ENCODE results near the gene SLC35F1.

SLC35F1 gene

DNA sequence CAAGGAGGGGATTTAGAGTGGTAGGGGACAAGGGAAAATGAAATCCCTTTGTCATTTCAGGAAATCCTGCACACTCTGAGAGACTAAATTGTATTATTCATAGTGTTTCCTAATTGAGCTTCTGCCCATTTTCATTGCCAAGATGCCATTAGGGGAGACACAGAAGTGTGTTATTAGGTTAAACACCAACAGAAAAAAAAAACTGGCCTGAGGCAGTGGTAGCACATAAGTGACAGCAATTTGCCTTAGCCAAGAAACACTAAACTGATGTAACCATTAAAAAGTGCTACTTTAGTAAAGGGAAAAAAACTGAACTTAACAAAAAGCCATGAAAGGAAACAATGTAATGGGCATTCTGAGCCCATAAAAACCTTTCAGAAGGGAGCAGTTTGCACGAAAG is 370.6 kb downstream of the SLC35F1 start:
- ATAC-seq (no peak), DNase-seq (no peak)

DNA sequence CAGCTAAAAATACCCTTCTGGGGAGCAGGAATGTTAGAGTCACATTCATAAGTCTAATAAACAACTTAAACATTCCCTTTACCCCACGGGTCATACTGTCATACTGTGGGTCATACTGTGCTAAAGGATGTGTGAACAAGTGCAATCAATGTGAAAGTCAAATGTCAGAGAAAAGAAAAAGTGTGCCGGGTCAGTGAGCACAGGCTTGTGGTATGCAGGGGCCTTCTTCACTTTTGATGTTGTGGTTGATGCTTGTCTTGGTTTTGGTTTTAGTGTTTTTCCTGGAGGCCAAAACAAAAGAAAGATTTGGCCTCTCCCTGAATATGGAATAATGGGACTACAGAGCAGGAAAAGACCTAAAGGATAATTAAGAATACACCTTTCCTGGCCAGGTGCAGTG is 373.1 kb downstream of the SLC35F1 start:
- ATAC-seq: peak; percentile 35

DNA sequence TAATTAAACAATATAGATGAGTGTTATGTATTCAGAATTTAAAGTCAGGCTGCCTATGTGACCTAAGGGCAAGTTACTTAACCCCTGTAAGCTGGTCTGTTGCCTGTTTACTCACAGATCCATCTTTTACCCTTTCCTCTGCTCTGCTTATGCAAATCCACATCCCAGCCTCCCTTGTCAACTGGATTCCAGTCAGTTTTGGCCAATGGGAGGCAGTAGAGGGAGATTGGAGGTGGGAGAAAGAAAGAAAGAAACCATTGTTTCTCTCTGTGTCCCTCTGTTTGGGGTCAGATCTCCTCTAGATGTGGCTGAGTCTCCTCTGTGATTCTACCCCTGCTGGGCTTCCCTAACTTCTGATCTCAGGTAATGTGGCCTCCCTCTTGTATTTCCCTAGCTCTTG is 374.2 kb downstream of the SLC35F1 start:
- ATAC-seq (no peak), DNase-seq (no peak)

More for the DNA sequence above, 373.1 kb downstream of the SLC35F1 start:
- no peak for DNase-seq

DNA sequence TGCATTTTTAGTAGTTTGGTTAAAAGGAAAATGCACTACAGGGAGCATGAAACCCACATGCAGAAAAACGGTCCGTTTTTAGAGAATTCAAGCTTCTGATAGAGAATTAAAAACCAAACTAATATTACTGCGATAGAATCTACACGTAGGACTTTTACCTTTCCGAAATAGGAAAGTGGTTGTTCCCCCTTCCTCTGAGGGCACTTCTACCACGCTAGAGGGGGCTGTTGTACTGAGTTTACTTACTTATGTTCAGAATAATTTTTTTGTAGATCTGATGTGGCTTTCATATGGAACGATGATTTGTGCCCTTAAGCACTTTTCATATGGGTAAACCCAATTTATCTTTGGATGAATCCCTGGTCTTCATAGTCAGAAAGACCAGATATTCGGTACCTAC is 376.7 kb downstream of the SLC35F1 start:
- DNase-seq: peak; percentile 21
- ATAC-seq: no peak

DNA sequence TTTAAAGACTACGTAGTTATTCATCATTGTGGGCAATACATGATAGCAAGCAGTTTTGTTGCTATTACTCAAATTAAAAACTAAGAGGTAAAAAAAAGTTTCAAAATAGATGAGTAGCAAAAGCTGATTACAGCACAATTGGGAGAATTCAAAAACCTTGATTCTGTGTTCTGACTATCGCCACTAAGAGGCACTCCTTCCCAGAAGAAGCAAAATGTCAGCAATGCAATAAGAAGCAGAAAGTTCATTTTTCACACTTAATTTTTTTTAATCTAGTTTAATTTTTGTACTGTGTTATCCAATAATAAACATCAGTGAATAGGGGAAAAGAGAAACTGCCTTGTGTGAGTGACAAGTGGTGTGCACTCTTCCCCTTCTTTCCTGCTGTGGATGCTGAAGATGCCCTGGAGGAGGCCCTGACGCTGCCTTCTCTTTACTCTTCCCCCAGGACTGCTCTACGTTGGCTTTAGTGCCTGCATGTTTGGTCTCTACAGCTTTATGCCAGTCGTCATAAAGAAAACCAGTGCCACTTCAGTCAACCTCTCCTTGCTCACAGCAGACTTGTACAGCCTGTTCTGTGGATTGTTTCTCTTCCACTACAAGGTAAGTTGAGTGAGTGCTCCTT is 377.8 kb downstream of the SLC35F1 start:
- no peak for ATAC-seq
- no peak for DNase-seq

DNA sequence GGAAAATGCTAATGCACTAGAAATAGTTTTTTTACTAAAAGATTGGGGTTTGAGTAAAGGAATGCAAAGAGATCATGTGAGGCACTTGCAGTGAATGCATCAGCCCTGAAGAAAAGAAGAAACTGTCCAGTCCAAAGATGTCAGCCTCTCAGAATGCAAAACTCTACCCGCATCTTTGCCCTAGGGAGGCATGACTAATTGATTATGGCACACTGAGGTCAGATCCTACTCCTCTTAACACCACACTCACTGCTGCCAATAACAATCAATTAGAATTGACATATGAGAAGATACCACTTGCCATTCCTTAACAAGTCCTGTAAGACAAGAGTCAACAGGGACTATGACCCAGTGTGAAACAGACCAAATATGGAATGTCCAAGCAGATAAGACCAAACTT is 378.7 kb downstream of the SLC35F1 start:
- DNase-seq: no peak
- no peak for ATAC-seq

DNA sequence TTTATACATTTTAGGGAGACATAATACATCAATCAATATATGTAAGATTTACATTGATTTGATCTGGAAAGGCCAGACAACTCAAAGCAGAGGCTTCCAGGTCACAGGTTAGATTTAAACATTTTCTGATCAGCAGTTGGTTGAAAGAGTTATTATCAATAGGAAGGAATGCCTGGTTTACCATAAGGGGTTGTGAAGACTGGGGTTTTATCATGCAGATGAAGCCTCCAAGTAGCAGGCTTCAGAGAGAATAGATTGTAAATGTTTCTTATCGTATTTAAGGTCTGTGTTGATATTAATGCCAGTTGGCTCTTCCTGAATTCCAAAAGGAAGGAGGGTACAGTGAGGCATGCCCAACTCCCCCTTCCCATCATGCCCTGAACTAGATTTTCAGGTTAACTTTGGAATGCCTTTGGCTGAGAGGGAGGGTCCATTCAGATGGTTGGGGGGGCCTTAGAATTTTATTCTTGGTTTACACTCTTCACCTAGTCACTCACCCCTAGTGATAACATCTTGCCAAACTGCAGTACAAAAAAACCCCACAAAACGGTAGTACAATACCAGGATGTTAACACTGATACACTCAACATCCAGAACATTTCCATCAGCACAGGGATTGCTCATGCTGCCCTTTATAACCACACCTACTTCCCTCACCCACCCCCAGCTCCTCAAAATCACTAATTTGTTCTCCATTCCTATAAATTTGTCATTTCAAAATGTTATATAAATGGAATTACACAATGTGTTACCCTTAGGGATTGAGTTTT is 381.5 kb downstream of the SLC35F1 start:
- no peak for DNase-seq
- ATAC-seq: peak; percentile 33

DNA sequence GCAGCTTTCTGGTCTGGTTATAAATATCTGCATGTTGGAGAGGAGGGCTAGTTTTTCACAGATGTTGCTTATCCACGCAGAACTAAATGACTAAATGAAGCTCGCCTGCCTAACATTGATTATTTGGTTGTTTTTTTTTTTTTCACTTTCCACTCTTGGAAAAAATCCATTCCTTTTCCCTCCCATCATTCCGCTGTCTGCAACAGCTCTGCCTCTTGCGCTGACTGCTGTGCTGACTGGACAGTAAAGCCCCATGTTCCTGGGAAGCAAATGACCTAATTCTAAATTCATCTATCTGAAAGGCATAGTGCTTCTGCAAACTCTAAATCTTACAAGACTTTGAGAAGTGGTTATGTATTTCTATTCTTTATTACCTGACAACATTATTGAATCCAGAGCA is 385.5 kb downstream of the SLC35F1 start:
- ATAC-seq: no peak
- DNase-seq: no peak

DNA sequence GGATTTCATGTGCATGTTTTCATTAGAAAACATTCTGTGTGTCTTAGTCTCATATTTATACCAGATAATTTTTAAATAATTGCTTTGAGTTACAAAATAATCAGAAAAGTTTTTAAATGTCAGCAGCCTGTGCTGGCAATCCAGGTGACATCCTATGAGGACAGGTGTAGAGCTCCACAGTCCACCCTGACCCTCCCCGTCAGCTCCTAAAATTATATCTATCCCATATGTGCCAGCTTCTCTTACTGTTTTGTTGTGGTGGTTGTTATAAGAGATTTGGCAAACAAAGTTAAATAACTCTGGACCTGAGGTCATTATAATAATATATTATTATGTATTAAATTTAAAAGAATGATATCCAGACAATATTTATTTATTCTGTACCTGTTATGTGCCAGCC is 387.8 kb downstream of the SLC35F1 start:
- DNase-seq: no peak
- no peak for ATAC-seq

DNA sequence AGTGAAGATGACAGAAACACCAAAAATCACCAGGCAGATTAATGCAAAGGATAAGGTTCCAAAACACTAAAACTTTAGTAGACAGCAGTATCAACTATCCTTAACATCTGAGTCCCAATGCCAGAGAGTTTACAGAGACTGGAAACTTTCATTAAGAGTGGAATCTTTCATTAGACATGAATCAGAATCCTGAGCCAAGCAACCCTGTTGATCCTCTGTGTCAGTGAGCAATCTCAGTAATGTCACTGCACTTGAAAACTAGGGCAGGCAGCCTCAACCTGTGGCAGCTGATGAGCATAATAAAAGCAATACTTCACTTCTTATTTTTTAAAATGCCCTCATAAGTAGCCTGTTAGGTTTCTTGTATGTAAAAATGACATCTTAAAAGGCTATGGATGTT is 388.3 kb downstream of the SLC35F1 start:
- ATAC-seq (no peak), DNase-seq (no peak)

DNA sequence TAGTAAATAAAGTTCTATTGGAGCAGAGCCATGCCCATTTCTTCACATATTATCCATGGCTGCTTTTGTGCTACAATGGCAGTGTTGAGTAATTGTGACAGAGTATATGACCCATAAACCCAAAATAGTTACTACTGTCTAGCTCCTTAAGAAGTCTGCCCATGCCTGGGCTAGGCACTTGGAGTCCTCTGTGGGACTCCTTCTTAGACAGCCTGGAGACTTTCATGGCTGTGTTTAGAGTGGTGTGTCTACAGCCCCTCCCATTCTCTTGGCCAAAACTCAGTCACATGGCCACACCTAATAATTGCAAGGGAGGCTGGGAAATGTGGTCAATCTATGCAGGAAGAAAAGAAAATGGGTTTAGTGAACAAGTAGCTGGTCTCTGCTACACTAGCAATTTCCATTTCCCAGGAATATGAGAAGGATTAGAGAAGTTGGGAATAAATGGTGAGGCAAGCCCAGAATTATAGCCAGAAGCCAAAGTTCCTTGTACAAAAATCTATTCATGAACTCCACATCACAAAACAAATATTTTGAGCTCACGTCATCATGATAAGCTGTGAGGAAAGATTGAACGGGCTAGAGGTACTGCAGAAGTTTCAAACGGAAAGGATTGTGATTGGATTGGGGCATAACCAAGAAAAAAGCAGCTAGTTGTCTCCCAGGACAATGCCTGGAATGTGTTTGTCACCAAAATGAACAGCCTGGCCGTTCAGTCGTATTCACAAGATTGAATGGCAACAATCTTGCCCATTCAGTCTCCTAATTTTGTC is 389.3 kb downstream of the SLC35F1 start:
- DNase-seq: no peak
- no peak for ATAC-seq

DNA sequence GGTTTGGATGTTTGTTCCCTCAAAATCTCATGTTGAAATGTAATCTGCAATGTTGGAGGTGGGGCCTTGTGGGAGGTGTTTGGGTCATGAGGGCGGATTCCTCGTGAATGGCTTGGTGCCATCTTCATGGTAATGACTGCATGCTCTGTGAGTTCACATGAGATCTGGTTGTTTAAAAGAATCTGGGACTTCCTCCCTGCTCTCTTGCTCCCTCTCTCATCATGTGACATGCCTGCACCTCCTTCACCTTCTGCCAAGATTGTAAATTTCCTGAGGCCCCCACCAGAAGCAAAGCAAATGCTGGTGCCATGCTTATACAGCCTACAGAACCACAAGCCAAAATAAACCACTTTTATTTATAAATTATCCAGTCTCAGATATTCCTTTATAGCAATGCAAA is 390.8 kb downstream of the SLC35F1 start:
- ATAC-seq: no peak
- DNase-seq: no peak

DNA sequence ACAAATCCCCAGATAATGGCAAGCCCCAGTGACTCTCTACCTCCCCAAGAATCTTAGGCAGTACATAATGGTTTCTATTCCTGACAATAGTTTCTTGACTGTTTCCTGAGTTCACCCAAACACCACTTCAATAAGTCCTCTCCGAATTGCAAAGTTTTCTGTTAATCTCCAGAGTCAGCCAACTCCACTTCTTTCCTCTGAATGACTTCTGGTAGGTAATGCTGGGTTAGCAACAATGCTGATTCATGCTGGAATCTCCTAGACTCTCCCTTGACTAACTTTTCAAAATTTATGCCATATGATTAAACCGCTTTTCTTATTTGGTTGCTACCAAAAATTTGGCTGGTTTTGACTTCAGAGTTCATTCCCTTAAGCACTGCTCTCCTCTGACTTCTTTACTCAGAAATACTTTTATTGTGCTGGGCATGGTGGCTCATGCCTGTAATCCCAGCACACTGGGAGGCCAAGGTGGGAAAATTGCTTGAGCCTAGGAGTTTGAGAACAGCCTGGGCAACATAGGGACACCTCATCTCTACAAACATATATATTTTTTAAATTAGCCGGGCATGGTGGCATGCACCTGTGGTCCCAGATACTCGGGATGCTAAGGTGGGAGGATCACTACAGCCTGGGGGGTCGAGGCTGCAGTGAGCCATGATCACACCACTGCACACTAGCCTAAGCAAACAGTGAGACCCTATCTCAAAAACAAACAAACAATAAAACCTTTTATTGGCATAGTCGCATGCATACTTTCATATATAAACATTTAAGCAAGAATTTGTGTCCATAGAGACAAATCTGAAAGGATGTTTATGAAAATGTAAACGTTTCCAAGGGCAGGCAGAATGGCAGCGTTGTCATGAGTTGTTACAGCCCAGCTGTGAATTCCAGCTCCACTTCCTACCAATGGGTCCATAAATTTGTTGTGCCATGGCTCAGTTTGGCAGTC is 391.7 kb downstream of the SLC35F1 start:
- no peak for ATAC-seq
- DNase-seq: no peak

DNA sequence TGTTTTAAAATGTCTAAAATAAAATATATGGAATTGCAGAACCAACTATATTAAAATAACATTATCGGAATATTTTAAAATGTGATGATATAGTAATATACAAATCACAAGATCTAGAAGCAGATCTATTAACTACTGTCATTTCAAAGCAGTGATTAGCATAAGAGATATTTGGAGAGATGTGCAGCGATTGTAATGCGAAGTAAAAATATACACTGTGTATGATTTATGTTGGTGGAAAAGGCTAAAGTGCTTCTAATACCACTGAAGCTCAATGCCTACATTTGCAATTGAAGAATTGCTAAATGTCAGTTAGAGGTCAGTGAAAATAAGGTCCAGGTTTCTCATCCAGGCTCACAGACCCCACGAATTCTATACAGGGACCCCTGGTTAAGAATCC is 392.4 kb downstream of the SLC35F1 start:
- ATAC-seq: no peak

DNA sequence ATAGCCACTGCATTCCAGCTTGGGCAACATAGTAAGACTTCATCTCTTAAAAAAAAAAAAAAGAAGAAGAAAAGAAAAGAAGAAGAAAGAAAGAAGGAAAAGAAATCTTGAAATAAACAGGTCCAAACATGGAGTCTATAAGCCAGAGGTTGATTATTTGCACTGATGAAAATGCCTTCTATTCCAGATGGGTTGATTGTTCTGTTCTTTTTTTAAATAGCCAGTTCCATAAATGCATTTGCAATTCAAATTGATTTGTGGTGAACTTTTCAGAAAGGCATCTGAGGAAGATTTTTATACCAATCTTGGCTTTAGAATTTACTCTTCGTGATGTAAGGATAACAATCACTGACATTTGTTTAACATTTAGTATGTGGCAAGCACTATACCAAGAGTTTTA is 397.3 kb downstream of the SLC35F1 start:
- DNase-seq (no peak), ATAC-seq (no peak)

More for the DNA sequence above, 392.4 kb downstream of the SLC35F1 start:
- no peak for DNase-seq

DNA sequence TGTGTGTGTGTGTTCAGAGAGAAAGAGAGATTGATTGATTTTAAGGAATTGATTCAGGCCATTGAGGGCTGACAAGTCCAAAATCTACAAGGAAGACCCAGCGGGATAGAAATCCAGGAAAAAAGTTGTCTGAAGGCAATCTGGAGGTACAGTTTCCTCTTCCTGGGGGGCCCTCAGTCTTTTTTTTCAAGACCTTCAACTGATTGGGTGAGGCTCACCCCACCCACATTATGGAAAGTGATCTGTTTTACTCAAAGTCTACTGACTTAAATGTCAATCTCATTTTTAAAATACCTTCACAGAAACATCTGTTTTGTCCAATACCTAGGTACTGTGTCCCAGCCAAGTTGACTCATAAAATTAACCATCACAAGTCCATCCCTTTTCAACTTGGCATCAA is 398.0 kb downstream of the SLC35F1 start:
- ATAC-seq (no peak), DNase-seq (no peak)

DNA sequence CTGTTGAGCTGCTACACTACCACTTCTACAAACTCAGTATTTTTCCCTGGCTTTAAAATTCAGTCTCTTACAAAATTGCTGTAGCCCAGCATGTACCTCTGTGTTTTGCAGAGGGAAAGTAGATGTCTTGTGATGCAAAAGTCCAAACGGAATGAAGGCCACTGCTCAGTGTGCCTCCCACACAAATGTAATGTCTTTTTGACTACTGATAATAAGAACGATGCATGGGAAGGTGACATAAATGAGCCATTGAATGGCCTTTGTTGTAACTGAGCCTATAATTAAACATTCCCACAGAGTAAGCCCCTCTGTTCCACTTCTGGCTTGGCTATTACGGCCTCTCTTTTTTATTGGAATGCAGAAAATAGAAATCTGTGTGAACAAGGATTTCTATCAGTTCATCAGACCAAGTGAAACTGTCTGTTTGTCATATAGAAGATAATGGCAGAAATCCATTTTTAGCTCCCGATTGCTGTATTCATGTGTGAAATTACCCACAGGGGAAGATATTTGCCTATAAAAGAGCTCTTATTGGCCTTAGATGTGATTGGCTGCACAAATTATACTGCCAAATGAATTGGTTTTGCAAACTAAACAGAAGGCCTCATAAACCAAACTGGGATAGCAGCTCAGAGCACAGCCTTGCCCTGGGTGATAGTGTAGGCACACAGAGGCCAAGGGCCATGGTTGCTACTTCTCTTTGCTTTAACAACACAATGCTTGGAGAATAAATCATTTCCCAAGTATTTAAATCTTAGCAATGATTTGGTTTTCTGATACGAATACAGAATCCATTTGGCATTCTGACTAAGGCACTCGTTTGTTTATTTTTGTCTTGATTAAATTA is 399.6 kb downstream of the SLC35F1 start:
- DNase-seq (no peak), ATAC-seq (no peak)

DNA sequence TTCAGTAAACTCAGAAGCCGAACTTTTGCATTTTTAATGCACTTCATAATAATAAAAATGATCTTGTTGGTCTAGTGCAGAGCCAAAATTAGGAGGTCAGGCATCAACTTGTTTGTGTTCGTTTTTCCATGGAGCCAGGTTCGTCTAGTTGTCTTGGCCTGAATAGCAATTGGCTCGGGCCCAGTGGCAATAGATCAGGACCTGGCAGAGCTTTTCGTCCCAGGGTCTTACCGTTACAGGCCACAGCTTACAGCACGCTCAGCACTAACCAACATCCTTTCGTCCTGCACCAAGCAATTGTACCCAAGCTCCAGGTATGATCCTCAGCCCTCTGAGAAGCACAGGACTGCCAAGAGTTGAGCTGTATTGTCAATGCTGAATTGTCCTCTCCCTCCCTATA is 400.5 kb downstream of the SLC35F1 start:
- ATAC-seq (no peak), DNase-seq (no peak)

DNA sequence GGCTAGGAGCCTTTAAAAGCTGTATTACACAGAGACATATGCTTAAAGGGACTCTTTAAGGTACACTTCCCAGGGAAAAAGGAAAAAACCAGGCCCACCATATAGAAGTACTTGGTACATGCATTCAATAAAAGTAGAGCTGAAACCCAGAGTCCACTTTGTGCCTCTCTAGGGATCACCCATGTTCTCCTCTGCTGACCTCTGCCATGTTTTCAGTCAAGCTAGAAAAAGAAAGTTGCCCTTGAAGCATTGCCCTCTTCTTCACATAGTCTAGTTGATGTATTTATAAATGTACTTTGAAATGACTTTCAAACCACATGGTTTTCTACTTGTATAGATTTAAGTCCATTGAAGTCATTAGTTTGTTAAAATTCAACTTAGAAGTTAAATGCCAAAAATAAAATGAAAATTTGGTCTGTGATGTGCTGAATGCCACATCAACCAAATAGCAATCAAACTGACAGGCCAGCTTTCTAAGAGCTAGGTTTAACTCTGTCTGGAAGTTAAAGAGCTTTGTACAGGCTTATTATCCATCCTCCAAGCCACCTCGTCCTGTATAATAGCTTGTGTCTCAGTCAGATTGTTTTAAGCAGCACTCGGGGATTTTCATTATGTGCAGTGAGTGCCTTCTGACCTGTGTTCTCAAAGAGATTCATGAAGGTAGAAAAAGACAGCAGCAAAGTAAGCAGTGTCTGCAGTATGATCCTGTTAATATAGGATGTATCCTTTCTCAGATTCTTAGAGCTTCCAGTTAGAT is 402.5 kb downstream of the SLC35F1 start:
- no peak for ATAC-seq

DNA sequence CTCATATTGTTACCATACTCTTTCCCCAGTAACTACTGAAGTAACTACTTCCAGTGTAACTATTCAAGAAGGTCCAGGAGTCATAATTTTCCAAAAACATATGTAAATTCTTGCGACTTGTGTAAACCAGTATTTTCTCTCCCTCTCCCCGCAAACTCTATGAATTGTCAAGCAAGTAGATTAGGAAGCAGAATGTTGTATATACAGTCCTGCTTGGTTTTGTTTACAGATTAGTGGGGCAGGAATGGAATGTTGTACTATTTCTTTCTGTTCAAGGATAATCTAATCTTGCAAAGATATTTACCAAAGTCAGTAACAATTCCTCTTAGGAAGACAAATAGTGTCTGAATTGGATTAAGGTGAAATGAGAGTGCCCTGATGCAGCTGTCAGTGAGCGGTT is 406.1 kb downstream of the SLC35F1 start:
- no peak for ATAC-seq
- DNase-seq: no peak

More for the DNA sequence above, 402.5 kb downstream of the SLC35F1 start:
- DNase-seq: no peak

Data from stimulated activated naive CD8-positive, alpha-beta T cell treated with anti-CD3 and anti-CD28 coated beads, Interleukin-15, Interleukin-2, amounts not matched to agents 100 U/mL and 50 U/mL, for 24 hours (primary cell).